Kidney (tissue), 14 donors: ENCODE measurements around the gene ARMC10. TPM values are rescaled to one million over a fixed set of nuclear protein-coding genes. Genes with fewer than 3 reads are reported as not detected.
"Not testable (repeated sequence)": the region's sequence is repeated elsewhere in the genome, so short reads cannot be mapped to it uniquely, and the experiment has no call there.

Source experiments
- DNase-seq, 5 donors: peaks; one replicate each; pipeline ENCODE4 v3.0.0-alpha.2; 2013 to 2020
- FAIRE-seq: peaks from 2 replicates; lab custom pipeline; 2012; peaks lifted over from hg19 to GRCh38; lab: Jason Lieb, UNC
- H3K27ac ChIP-seq, 2 donors: one replicate each; pipeline ENCODE4 v1.7.0; 2013; ENCODE audit warnings: low read depth in 2 of 2, low read length in 2 of 2, inconsistent platforms in 1 of 2
- H3K27me3 ChIP-seq: one replicate; pipeline ENCODE4 v1.7.1; 2013; ENCODE audit warnings: low read length, inconsistent platforms; ENCODE audit not compliant: control insufficient read depth, insufficient read depth
- H3K36me3 ChIP-seq, 3 donors: one replicate each; pipeline versions ENCODE4 v1.7.0 to v1.7.1; 2013; ENCODE audit warnings: low read length in 3 of 3, control low read depth in 1 of 3, inconsistent platforms in 1 of 3; ENCODE audit not compliant: insufficient read depth in 3 of 3, control insufficient read depth in 2 of 3
- H3K4me1 ChIP-seq, 3 donors: one replicate each; pipeline versions ENCODE4 v1.7.0 to v1.7.1; 2013; ENCODE audit warnings: low read length in 3 of 3, inconsistent platforms in 1 of 3, low read depth in 1 of 3; ENCODE audit not compliant: control insufficient read depth in 2 of 3, insufficient read depth in 2 of 3
- H3K4me3 ChIP-seq, 3 donors: one replicate each; pipeline versions ENCODE4 v1.7.0 to v1.8.1; 2013; ENCODE audit warnings: low read length in 3 of 3, control low read depth in 1 of 3, inconsistent platforms in 1 of 3
- H3K9ac ChIP-seq, 3 donors: one replicate each; pipeline versions ENCODE4 v1.7.0 to v1.7.1; 2013; ENCODE audit warnings: low read length in 3 of 3, control low read depth in 1 of 3, inconsistent platforms in 1 of 3
- H3K9me3 ChIP-seq, 3 donors: one replicate each; pipeline versions ENCODE4 v1.7.0 to v1.7.1; 2013; ENCODE audit warnings: low read length in 3 of 3, control low read depth in 1 of 3, inconsistent platforms in 1 of 3; ENCODE audit not compliant: control insufficient read depth in 2 of 3, insufficient read depth in 1 of 3
- intact Hi-C: fragments of 100-400 bp; cut with DNase I; formaldehyde crosslinking; loops from one replicate; pipeline ENCODE4 v1.11.1; 2022
- polyA plus RNA-seq: library from polyadenylated mRNA; stranded (reverse); fragments of 350-450 nt; fragmentation: Illumina TruSeq; extraction: RNeasy Lipid Tissue Mini Kit (QIAGEN cat#74804); gene quantifications from one replicate; pipeline ENCODE4 v1.2.3, GENCODE V29; 2014; ENCODE audit warnings: low read depth, low replicate concordance; ENCODE audit not compliant: insufficient read depth
- total RNA-seq: library from RNA; stranded (reverse); fragmentation: NEBNext Ultra II Directional; extraction: Animal tissue kit (Norgen Biotek cat#: 25700); gene quantifications from one replicate; pipeline ENCODE4 v1.2.1, GENCODE V29; 2021
- TF ChIP-seq, protein P1 (sequence below): IDR thresholded peaks from 3 replicates; pipeline ENCODE4 v1.5.1; 2012; ENCODE audit warnings: mild to moderate bottlenecking, moderate library complexity, borderline replicate concordance; ENCODE audit not compliant: insufficient read depth; ENCODE audit errors: extremely low read depth
- donor health status: control.
- donor health status: control.
- donor health status: control.
- donor health status: control.
- donor health status: control.
- donor health status: DM: yes; HTN: yes; CAD: no.
- donor health status: Normal renal cell carcinoma (clear cell type).

ARMC10 gene
- total and polyA plus RNA-seq, 2 donors from 2014 or later = 31.5 to 40.7 TPM

DNA sequence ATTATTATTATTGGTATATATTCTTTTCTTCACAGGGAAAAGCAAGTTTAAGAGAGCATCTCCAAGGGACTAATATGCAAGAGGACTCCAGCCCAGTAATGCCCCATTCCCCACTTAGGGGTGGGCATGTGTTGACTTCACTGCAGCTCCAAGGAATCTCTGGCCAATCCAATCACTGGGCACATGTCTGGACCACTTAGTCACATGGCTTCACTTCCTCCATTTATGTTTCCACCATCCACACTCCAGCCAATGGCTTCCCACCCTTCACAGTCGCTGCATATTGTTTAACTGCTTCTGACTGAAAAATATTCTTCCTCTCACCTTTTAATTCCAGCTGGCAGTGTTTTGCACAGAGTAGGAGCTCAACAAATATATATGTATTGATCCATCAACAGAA, 43.9 kb upstream of the ARMC10 start:
- DNase-seq = no peak
- Histone ChIP-seq H3K27ac (no peak overlapping the region), H3K9ac (no peak overlapping the region), H3K27me3 (no peaks in the 10 kb centered on the region), H3K4me3 (no peak overlapping the region), H3K36me3 (no peaks in the 10 kb centered on the region), H3K4me1 (no peaks in the 10 kb centered on the region), H3K9me3 (no peaks in the 10 kb centered on the region)
- no peak for FAIRE-seq
- intact Hi-C loops = no loop called here
- TF ChIP-seq, protein P1, sequence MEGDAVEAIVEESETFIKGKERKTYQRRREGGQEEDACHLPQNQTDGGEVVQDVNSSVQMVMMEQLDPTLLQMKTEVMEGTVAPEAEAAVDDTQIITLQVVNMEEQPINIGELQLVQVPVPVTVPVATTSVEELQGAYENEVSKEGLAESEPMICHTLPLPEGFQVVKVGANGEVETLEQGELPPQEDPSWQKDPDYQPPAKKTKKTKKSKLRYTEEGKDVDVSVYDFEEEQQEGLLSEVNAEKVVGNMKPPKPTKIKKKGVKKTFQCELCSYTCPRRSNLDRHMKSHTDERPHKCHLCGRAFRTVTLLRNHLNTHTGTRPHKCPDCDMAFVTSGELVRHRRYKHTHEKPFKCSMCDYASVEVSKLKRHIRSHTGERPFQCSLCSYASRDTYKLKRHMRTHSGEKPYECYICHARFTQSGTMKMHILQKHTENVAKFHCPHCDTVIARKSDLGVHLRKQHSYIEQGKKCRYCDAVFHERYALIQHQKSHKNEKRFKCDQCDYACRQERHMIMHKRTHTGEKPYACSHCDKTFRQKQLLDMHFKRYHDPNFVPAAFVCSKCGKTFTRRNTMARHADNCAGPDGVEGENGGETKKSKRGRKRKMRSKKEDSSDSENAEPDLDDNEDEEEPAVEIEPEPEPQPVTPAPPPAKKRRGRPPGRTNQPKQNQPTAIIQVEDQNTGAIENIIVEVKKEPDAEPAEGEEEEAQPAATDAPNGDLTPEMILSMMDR = no peak

DNA sequence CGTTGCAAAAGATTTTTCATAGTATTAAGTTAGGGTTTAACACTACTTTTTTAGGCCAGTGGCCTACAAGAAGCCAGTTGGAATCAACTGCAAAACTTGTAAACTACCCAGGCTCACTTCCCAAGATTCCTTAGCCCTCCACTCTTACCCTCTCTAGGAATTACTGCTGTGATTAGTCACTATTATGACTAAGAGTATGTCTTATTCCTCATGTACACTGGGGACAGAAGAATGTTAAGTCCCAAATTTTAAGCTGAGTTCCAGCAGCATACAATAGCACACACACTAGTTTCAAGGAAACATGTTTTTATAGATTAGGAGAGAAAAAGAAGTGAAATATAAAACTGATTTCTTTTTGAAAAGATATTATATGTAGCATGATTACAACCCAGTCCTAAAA, 43.2 kb upstream of the ARMC10 start:
- FAIRE-seq = no peak
- no peak for DNase-seq
- TF ChIP-seq, protein P1 = no peak
- H3K36me3 ChIP-seq = no peaks in the 10 kb centered on the region
- H3K9ac ChIP-seq = no peak overlapping the region
- no peak overlapping the region for H3K4me3 ChIP-seq
- H3K27ac ChIP-seq = no peak overlapping the region
- no peaks in the 10 kb centered on the region for H3K9me3 ChIP-seq
- H3K4me1 ChIP-seq = no peaks in the 10 kb centered on the region
- no peaks in the 10 kb centered on the region for H3K27me3 ChIP-seq
- intact Hi-C loops = no loop called here

DNA sequence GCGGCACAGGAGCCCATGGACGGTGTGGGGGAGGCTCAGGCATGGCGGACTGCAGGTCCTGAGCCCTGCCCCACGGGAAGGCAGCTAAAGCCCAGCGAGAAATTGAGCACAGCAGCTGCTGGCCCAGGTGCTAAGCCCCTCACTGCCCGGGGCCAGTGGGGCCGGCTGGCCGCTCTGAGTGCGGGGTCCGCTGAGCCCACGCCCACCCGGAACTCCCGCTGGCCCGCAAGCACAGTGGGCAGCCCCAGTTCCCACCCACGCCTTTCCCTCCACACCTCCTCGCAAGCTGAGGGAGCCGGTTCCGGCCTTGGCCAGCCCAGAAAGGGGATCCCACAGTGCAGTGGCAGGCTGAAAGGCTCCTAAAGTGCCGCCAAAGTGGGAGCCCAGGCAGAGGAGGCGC, 40.6 kb upstream of the ARMC10 start:
- H3K27me3 ChIP-seq, H3K9me3 ChIP-seq, H3K4me3 ChIP-seq, H3K27ac ChIP-seq, H3K36me3 ChIP-seq, H3K9ac ChIP-seq, FAIRE-seq, intact Hi-C loops, DNase-seq, H3K4me1 ChIP-seq: not testable (repeated sequence)

DNA sequence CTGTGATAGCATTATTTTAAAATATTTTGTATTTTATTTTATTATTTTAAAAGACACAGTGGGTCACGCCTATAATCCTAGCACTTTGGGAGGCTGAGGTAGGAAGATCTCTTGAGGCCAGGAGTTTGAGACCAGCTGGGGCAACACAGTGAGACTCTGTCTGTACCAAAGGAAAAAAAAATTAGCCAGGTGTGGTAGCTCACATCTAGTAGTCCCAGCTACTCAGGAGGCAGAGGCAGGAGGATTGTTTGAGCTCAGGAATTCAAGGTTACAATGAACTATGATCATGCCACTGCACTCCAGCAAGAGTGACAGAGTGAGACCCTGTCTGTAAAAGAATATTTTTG, 37.5 kb upstream of the ARMC10 start:
- intact Hi-C loops = no loop called here
- Histone ChIP-seq H3K27ac (no peak overlapping the region), H3K9ac (no peak overlapping the region), H3K9me3 (no peaks in the 10 kb centered on the region), H3K4me1 (no peaks in the 10 kb centered on the region), H3K27me3 (no peaks in the 10 kb centered on the region), H3K4me3 (no peak overlapping the region), H3K36me3 (no peaks in the 10 kb centered on the region)
- FAIRE-seq (no peak), DNase-seq (no peak)
- TF ChIP-seq, protein P1 = no peak

DNA sequence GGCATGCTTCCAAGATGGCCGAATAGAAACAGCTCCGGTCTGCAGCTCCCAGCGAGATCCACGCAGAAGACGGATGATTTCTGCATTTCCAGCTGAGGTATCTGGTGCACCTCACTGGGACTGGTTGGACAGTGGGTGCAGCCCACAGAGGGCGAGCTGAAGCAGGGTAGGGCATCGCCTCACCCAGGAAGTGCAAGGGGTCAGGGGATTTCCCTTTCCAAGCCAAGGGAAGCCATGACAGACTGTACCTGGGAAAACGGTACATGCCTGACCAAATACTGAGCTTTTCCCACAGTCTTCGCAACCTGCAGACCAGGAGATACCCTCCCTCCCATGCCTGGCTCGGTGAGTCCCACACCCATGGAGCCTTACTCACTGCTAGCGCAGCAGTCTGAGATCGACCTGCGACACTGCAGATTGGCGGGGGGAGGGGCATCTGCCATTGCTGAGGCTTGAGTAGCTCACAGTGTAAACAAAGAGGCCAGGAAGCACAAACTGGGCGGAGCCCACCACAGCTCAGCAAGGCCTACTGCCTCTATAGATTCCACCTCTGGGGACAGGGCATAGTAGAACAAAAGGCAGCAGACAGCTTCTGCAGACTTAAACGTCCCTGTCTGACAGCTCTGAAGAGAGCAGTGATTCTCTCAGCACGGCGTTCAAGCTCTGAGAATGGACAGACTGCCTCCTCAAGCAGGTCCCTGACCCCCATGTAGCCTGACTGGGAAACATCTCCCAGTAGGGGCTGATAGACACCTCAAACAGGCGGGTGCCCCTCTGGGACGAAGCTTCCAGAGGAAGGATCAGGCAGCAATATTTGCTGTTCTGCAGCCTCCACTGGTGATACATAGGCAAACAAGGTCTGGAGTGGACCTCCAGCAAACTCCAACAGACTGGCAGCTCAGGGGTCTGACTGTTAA, 36.9 kb upstream of the ARMC10 start:
- H3K27me3 ChIP-seq, H3K9ac ChIP-seq, H3K36me3 ChIP-seq, FAIRE-seq, DNase-seq, H3K9me3 ChIP-seq, H3K4me1 ChIP-seq, H3K4me3 ChIP-seq, intact Hi-C loops, H3K27ac ChIP-seq: not testable (repeated sequence)

DNA sequence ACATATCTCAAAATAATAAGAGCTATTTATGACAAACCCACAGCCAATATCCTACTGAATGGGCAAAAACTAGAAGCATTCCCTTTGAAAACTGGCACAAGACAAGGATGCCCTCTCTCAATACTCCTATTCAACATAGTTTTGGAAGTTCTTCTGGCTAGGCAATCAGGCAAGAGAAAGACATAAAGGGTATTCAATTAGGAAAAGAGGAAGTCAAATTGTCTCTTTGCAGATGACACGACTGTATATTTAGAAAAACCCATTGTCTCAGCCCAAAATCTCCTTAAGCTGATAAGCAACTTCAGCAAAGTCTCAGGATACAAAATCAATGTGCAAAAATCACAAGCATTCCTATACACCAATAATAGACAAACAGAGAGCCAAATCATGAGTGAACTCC, 33.1 kb upstream of the ARMC10 start:
- FAIRE-seq, intact Hi-C loops, H3K36me3 ChIP-seq: not testable (repeated sequence)

More for the DNA sequence above, 33.1 kb upstream of the ARMC10 start:
- not testable (repeated sequence) for H3K27me3 ChIP-seq, H3K4me1 ChIP-seq, H3K27ac ChIP-seq, DNase-seq, H3K9me3 ChIP-seq, H3K9ac ChIP-seq, H3K4me3 ChIP-seq
